A549 (cell line): ENCODE results near the gene ATP10D. TPM values are rescaled to one million over a fixed set of nuclear protein-coding genes. Genes with fewer than 3 reads are reported as not detected.

Experiments used
- polyA plus RNA-seq, 4 experiments: library from polyadenylated mRNA; depleted of rRNA in 3 of 4; stranded (reverse); fragments of >200 nt; fragmentation: RNase III in 1 of 4; extraction: RNeasy Plus Mini Kit Qiagen cat#74134 plus additional on column Dnase treatment in 1 of 4; gene quantifications; 2 replicates in 3 of 4; 3 replicates in 1 of 4; pipeline ENCODE4 v1.2.3, GENCODE V29; 2011 to 2017

The ATP10D gene
- polyA plus RNA-seq, 2 of the 4 experiments (the other 2 are of a cell fraction): 2.7 to 6.8 TPM

Other genes with a start within 250 kb of the ATP10D start
- gene COMMD8, start 21.6 kb upstream of the ATP10D start, polyA plus RNA-seq (2011; rRNA removed): 17.6 and 24.0 TPM in 2 replicates
- gene COMMD8, start 21.6 kb upstream of the ATP10D start, polyA plus RNA-seq (2017; fragmentation: RNase III; extraction: RNeasy Plus Mini Kit Qiagen cat#74134 plus additional on column Dnase treatment): 17.1 to 21.6 TPM (median 19.1 TPM) in 3 replicates